Mammary epithelial cell (primary cell): ENCODE measurements around the gene RARB.

Experiments used
- EZH2 ChIP-seq: IDR thresholded peaks from 2 replicates; pipeline ENCODE4 v1.6.1; 2012; ENCODE audit warnings: low read length, inconsistent platforms, borderline replicate concordance
- TF ChIP-seq, protein P1 (sequence below), 2 donors: IDR thresholded peaks in 1 of 2; conservative IDR thresholded peaks in 1 of 2; 2 replicates each; pipeline ENCODE4 v1.5.1; 2011 to 2012; ENCODE audit warnings: inconsistent platforms in 2 of 2, low read length in 2 of 2, mild to moderate bottlenecking in 2 of 2, control low read depth in 1 of 2, low read depth in 1 of 2; ENCODE audit not compliant: insufficient read depth in 1 of 2; ENCODE audit errors: extremely low read depth in 1 of 2

DNA sequence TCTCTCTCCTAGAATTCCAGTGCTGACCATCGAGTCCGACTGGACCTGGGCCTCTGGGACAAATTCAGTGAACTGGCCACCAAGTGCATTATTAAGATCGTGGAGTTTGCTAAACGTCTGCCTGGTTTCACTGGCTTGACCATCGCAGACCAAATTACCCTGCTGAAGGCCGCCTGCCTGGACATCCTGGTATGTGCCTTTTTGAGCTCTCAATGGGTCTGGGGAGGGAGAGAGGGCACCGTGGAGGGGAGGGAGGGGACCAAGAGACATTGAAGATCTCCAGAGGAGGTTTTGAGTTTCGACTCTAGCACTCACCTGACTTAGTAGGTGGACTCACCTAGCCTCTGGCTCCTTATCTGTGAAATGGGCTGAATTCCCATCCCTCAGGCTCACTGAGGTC lies 152.5 kb downstream of the RARB start:
- TF ChIP-seq, protein P1, sequence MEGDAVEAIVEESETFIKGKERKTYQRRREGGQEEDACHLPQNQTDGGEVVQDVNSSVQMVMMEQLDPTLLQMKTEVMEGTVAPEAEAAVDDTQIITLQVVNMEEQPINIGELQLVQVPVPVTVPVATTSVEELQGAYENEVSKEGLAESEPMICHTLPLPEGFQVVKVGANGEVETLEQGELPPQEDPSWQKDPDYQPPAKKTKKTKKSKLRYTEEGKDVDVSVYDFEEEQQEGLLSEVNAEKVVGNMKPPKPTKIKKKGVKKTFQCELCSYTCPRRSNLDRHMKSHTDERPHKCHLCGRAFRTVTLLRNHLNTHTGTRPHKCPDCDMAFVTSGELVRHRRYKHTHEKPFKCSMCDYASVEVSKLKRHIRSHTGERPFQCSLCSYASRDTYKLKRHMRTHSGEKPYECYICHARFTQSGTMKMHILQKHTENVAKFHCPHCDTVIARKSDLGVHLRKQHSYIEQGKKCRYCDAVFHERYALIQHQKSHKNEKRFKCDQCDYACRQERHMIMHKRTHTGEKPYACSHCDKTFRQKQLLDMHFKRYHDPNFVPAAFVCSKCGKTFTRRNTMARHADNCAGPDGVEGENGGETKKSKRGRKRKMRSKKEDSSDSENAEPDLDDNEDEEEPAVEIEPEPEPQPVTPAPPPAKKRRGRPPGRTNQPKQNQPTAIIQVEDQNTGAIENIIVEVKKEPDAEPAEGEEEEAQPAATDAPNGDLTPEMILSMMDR (conservative IDR thresholded peaks at IDR 0.05 in 1 of 2, IDR thresholded peaks at IDR 0.05 in 1 of 2; ENCODE audit: extremely low read depth in 1 of 2, insufficient read depth in 1 of 2, low read depth in 1 of 2, low read length in 2 of 2), result no peak
- TF ChIP-seq EZH2, result no peak
